Psoas muscle (tissue), 8 donors: ENCODE results near the gene PDE4D. TPM values are rescaled to one million over a fixed set of nuclear protein-coding genes. Genes with fewer than 3 reads are reported as not detected.
A peak's percentile ranks its signal among the peaks of the same experiment; 100 is the strongest.

Experiments used
- ATAC-seq, 4 donors: fragments of 200-7000 bp; cut with Tn5 transposase; one replicate each; pipeline ENCODE4 v1.9.1; 2020; ENCODE audit warnings: moderate library complexity in 3 of 4, mild to moderate bottlenecking in 2 of 4
- DNase-seq, 2 donors: peaks; one replicate each; pipeline ENCODE4 v3.0.0-alpha.2; 2020
- H3K27ac ChIP-seq: fragments of 200-600 bp; one replicate; pipeline ENCODE4 v1.8.0; 2022
- H3K27me3 ChIP-seq, 3 donors: fragments of 200-600 bp in 1 of 3; one replicate each; pipeline versions ENCODE4 v1.6.1 to v1.8.0; 2013 to 2022; ENCODE audit warnings: low read length in 2 of 3, mild to moderate bottlenecking in 2 of 3, moderate library complexity in 1 of 3; ENCODE audit not compliant: insufficient read depth in 3 of 3
- H3K36me3 ChIP-seq, 2 donors: fragments of 200-600 bp in 1 of 2; one replicate each; pipeline versions ENCODE4 v1.6.1 to v1.8.0; 2013 to 2022; ENCODE audit warnings: low read depth in 1 of 2, mild to moderate bottlenecking in 1 of 2, moderate library complexity in 1 of 2; ENCODE audit not compliant: insufficient read depth in 1 of 2
- H3K4me1 ChIP-seq: fragments of 200-600 bp; one replicate; pipeline ENCODE4 v1.8.0; 2022
- H3K4me3 ChIP-seq: fragments of 200-600 bp; one replicate; pipeline ENCODE4 v1.8.0; 2022; ENCODE audit warnings: mild to moderate bottlenecking
- H3K9me3 ChIP-seq: fragments of 200-600 bp; one replicate; pipeline ENCODE4 v1.8.0; 2022
- CTCF ChIP-seq: fragments of 200-600 bp; IDR thresholded peaks from one replicate; pipeline ENCODE4 v1.8.0; 2022; ENCODE audit warnings: antibody characterized with exemption
- WGBS, 3 donors: extraction: QIAGEN DNeasy Blood & Tissue Kit; methylation state at CpG; one replicate each; pipeline versions ENCODE4 v1.1.6 to v1.1.7; 2013; 5-methylcytosine and 5-hydroxymethylcytosine counted together
- intact Hi-C, 2 donors: fragments of 100-400 bp; cut with DNase I; formaldehyde crosslinking; loops; one replicate each; pipeline versions ENCODE4 v1.11.0 to v1.14.2; 2022
- polyA plus RNA-seq, 3 donors: library from polyadenylated mRNA; stranded (reverse); fragments of 200-250 nt; gene quantifications; one replicate each; pipeline ENCODE4 v1.2.3, GENCODE V29; 2013
- total RNA-seq, 4 donors: library from RNA; stranded (reverse); fragmentation: NEBNext Ultra II Directional in 2 of 4; extraction: Animal tissue kit (Norgen Biotek cat#: 25700) in 2 of 4; gene quantifications; one replicate each; pipeline versions ENCODE4 v1.2.1 to v1.2.4, GENCODE V29; 2021 to 2023
- donor health status: healthy with polysubstance abuse.
- donor health status: DM: no; HTN: no; CAD: no; lungs with moderate emphysema.
- donor health status: Bipolar disorder and iron deficiency.
- donor health status: healthy.
- donor health status: DM: yes; HTN: yes; CAD: no.
- donor health status: DM: no; HTN: no; CAD: no.
- donor health status: DM: no; HTN: no; CAD: no.
- donor health status: DM: yes; HTN: yes; CAD: no.

Gene PDE4D
- total and polyA plus RNA-seq, 7 donors = 42.6 to 283 (median 88.7) TPM

GRCh38 chr5:59231221-59231931 lies 662.1 kb downstream of the PDE4D start:
- Histone ChIP-seq H3K27ac (peak overlapping the region; percentile 42), H3K4me3 (no peak overlapping the region), H3K27me3 (no peaks in the 10 kb centered on the region), H3K9me3 (no peaks in the 10 kb centered on the region), H3K4me1 (peaks cover 35% of the 10 kb centered on the region), H3K36me3 (no peaks in the 10 kb centered on the region)
- DNase-seq (no peak), ATAC-seq (peak in 3 of 4 donors; percentile 28 to 54 (median 39))
- WGBS, 3 donors = 55 to 73% (median 59%) methylated on average over 7 of the region's 7 CpGs
- intact Hi-C loops = loop anchor here in 1 of 2 donors (5.0 kb wide), 1 partner anchor 34 kb away; no protein-coding TSS in a partner anchor
- TF ChIP-seq CTCF = no peak

- intact Hi-C loops = no loop called here
- TF ChIP-seq CTCF = no peak
- DNase-seq (no peak), ATAC-seq (peak in 2 of 4 donors; percentile 9 to 18)
- Histone ChIP-seq H3K4me1 (peaks cover 30% of the 10 kb centered on the region), H3K27ac (peak overlapping the region; percentile 25), H3K4me3 (no peak overlapping the region), H3K36me3 (no peaks in the 10 kb centered on the region), H3K9me3 (peaks cover 8% of the 10 kb centered on the region), H3K27me3 (no peaks in the 10 kb centered on the region)
Observed at GRCh38 chr5:59222687-59223511, 670.6 kb downstream of the PDE4D start.

- Histone ChIP-seq H3K4me1 (peaks cover 30% of the 10 kb centered on the region), H3K27ac (peak overlapping the region; percentile 14), H3K27me3 (no peaks in the 10 kb centered on the region), H3K4me3 (no peak overlapping the region), H3K9me3 (peaks cover 8% of the 10 kb centered on the region), H3K36me3 (no peaks in the 10 kb centered on the region)
- intact Hi-C loops = no loop called here
- no peak for ATAC-seq
- DNase-seq = no peak
- WGBS, 3 donors = 95 to 97% (median 96%) methylated on average over 2 of the region's 2 CpGs
- TF ChIP-seq CTCF = no peak
Observed at GRCh38 chr5:59221769-59222168, 671.8 kb downstream of the PDE4D start.

GRCh38 chr5:59218424-59219045 lies 675.0 kb downstream of the PDE4D start:
- Histone ChIP-seq H3K9me3 (no peaks in the 10 kb centered on the region), H3K4me1 (peaks cover 28% of the 10 kb centered on the region), H3K4me3 (no peak overlapping the region), H3K36me3 (peaks cover 0 to 22% of the 10 kb centered on the region in 2 donors), H3K27ac (no peak overlapping the region), H3K27me3 (no peaks in the 10 kb centered on the region)
- ATAC-seq (no peak), DNase-seq (no peak)
- peak; percentile 56 for TF ChIP-seq CTCF
- intact Hi-C loops = no loop called here
- 77 to 100% (median 91%) methylated on average over 1 of the region's 2 CpGs for WGBS, 3 donors
